ENCODE measurements around the gene BTC. TPM values are rescaled to one million over a fixed set of nuclear protein-coding genes. Genes with fewer than 3 reads are reported as not detected.

Gene BTC
- total and polyA plus RNA-seq, 2 donors (not counting 1 experiment from before 2014, with no cell fraction given) = not detected

DNA sequence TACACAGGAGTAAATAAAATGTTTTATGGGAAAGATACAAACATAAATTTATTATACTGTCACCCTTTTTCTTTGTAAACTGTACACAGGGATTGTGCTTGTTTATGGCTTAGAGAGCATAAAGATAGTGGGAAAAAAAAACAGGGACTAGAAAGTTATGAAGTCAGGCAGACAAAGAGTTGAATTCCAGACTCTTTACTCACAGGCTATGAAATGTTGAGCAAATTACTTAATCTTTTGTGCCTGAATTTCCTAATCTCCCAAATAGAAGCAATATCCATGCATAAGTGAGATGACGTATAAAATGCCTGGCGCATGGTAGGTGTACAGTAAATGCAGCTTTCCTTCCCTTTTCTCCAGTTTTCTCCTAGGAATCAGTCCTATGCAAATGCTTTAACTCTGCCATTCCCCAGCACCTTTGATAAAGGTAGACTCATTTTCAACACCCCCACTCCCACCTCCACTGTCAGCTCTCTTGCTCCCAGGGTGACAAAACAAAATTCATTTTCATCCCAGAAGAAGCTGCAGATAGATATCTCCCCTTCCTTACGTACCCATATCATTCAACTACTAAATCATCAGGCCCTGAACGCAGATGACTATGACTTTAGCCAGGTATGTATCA is 44.5 kb upstream of the BTC start:
- Histone ChIP-seq H3K9me3 (ENCODE audit: control extremely low read depth in 1 of 3, control insufficient read depth in 2 of 3, insufficient read depth in 1 of 3, low read length in 2 of 3) (no peaks in the 10 kb centered on the region), H2AFZ (ENCODE audit: insufficient read depth, low read depth, low read length, poor library complexity, severe bottlenecking) (no peak overlapping the region), H3K27me3 (replicated peaks in 1 of 4; ENCODE audit: control extremely low read depth in 1 of 4, control insufficient read depth in 3 of 4, insufficient read depth in 4 of 4, low read length in 3 of 4) (peaks cover 0 to 5% (median 0%) of the 10 kb centered on the region in 4 experiments), H3K4me1 (ENCODE audit: control insufficient read depth in 2 of 2, insufficient read depth in 2 of 2, low read length in 2 of 2) (no peaks in the 10 kb centered on the region), H3K36me3 (replicated peaks in 1 of 2; ENCODE audit: control extremely low read depth in 1 of 2, control insufficient read depth in 1 of 2, extremely low read depth in 1 of 2, insufficient read depth in 2 of 2, low read length in 1 of 2) (no peaks in the 10 kb centered on the region), H3K79me2 (ENCODE audit: control insufficient read depth, insufficient read depth, low read length) (no peaks in the 10 kb centered on the region), H3K4me2 (replicated peaks; ENCODE audit: low read depth, low read length, poor library complexity, severe bottlenecking) (no peak overlapping the region), H3K4me3 (ENCODE audit: control extremely low read depth in 1 of 5, extremely low read depth in 1 of 5, insufficient read depth in 1 of 5, low read depth in 2 of 5, low read length in 4 of 5) (no peak overlapping the region), H3K27ac (ENCODE audit: low read length in 2 of 2) (no peak overlapping the region), H3K9ac (ENCODE audit: low read length) (no peak overlapping the region), H4K20me1 (ENCODE audit: control insufficient read depth, insufficient read depth, low read length, poor library complexity, severe bottlenecking) (no peaks in the 10 kb centered on the region)
- H3K9me3 Mint-ChIP-seq (ENCODE audit: insufficient read depth) = no peaks in the 10 kb centered on the region
- no peak overlapping the region for H3K27ac Mint-ChIP-seq
- ATAC-seq (ENCODE audit: low read depth) (no peak), DNase-seq (no peak)
- no peak overlapping the region for H3K4me3 Mint-ChIP-seq
- peaks cover 15% of the 10 kb centered on the region for H3K27me3 Mint-ChIP-seq
- intact Hi-C loops (cut with micrococcal nuclease) = no loop called here
- CTCF ChIA-PET = no interaction called here
- no peaks in the 10 kb centered on the region for H3K4me1 Mint-ChIP-seq
- 72% methylated on average over 2 of the region's 4 CpGs for WGBS (ENCODE audit: insufficient coverage)
- TF ChIP-seq EZH2 (IDR thresholded peaks at IDR 0.05; ENCODE audit: borderline replicate concordance, insufficient read depth, low read depth, low read length, poor library complexity, severe bottlenecking) = no peak
- TF ChIP-seq, protein P1, sequence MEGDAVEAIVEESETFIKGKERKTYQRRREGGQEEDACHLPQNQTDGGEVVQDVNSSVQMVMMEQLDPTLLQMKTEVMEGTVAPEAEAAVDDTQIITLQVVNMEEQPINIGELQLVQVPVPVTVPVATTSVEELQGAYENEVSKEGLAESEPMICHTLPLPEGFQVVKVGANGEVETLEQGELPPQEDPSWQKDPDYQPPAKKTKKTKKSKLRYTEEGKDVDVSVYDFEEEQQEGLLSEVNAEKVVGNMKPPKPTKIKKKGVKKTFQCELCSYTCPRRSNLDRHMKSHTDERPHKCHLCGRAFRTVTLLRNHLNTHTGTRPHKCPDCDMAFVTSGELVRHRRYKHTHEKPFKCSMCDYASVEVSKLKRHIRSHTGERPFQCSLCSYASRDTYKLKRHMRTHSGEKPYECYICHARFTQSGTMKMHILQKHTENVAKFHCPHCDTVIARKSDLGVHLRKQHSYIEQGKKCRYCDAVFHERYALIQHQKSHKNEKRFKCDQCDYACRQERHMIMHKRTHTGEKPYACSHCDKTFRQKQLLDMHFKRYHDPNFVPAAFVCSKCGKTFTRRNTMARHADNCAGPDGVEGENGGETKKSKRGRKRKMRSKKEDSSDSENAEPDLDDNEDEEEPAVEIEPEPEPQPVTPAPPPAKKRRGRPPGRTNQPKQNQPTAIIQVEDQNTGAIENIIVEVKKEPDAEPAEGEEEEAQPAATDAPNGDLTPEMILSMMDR (IDR thresholded peaks at IDR 0.05) = no peak
- POLR2A ChIA-PET = no interaction called here

DNA sequence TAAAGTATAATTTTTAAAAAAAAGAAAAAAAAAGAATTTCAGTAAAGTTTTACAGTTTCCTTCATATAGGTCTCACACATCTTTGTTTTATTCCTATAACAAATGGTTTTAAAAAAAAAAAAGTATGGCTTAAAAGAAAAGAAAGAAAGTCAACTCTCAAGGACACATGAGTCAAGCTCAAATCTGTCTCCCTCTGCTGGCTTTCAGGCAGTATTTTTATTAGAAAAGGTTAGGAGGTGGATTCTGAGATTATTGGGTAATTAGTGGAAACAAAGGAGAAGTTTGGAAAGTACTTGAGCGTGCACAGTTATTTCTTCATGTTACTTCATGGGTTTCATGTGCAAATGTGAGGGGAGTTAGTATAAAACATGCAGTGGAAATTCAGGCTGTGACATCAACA is 36.6 kb upstream of the BTC start:
- WGBS (ENCODE audit: insufficient coverage) = 100% methylated on average over 1 of the region's 1 CpG
- Histone ChIP-seq H3K4me2 (replicated peaks; ENCODE audit: low read depth, low read length, poor library complexity, severe bottlenecking) (no peak overlapping the region), H3K4me1 (ENCODE audit: control insufficient read depth in 2 of 2, insufficient read depth in 2 of 2, low read length in 2 of 2) (no peaks in the 10 kb centered on the region), H3K9me3 (ENCODE audit: control extremely low read depth in 1 of 3, control insufficient read depth in 2 of 3, insufficient read depth in 1 of 3, low read length in 2 of 3) (peaks cover 0 to 3% (median 0%) of the 10 kb centered on the region in 3 donors), H3K79me2 (ENCODE audit: control insufficient read depth, insufficient read depth, low read length) (no peaks in the 10 kb centered on the region), H3K27me3 (replicated peaks in 1 of 4; ENCODE audit: control extremely low read depth in 1 of 4, control insufficient read depth in 3 of 4, insufficient read depth in 4 of 4, low read length in 3 of 4) (no peaks in the 10 kb centered on the region), H3K36me3 (replicated peaks in 1 of 2; ENCODE audit: control extremely low read depth in 1 of 2, control insufficient read depth in 1 of 2, extremely low read depth in 1 of 2, insufficient read depth in 2 of 2, low read length in 1 of 2) (no peaks in the 10 kb centered on the region), H3K9ac (ENCODE audit: low read length) (no peak overlapping the region), H4K20me1 (ENCODE audit: control insufficient read depth, insufficient read depth, low read length, poor library complexity, severe bottlenecking) (no peaks in the 10 kb centered on the region), H3K27ac (ENCODE audit: low read length in 2 of 2) (no peak overlapping the region), H2AFZ (ENCODE audit: insufficient read depth, low read depth, low read length, poor library complexity, severe bottlenecking) (no peak overlapping the region), H3K4me3 (ENCODE audit: control extremely low read depth in 1 of 5, extremely low read depth in 1 of 5, insufficient read depth in 1 of 5, low read depth in 2 of 5, low read length in 4 of 5) (no peak overlapping the region)
- H3K4me1 Mint-ChIP-seq = peaks cover 4% of the 10 kb centered on the region
- no peak overlapping the region for H3K27ac Mint-ChIP-seq
- CTCF ChIA-PET = interaction anchor here (0.7 kb wide), 1 partner anchor 16 kb away, joined by 3 read pairs; no protein-coding TSS in a partner anchor
- TF ChIP-seq, protein P1 (IDR thresholded peaks at IDR 0.05) = peak; percentile 15
- TF ChIP-seq EZH2 (IDR thresholded peaks at IDR 0.05; ENCODE audit: borderline replicate concordance, insufficient read depth, low read depth, low read length, poor library complexity, severe bottlenecking) = no peak
- ATAC-seq (ENCODE audit: low read depth) = no peak
- peaks cover 3% of the 10 kb centered on the region for H3K9me3 Mint-ChIP-seq (ENCODE audit: insufficient read depth)
- DNase-seq = no peak
- H3K4me3 Mint-ChIP-seq = no peak overlapping the region
- peaks cover 9% of the 10 kb centered on the region for H3K27me3 Mint-ChIP-seq
- intact Hi-C loops (cut with micrococcal nuclease) = no loop called here
- POLR2A ChIA-PET = no interaction called here
